Hepatic stellate cell (primary cell): ENCODE measurements around the gene ANKRD33B.
"Not testable (repeated sequence)": the region's sequence is repeated elsewhere in the genome, so short reads cannot be mapped to it uniquely, and the experiment has no call there.

Experiments
- DNase-seq: peaks from one replicate; pipeline ENCODE4 v3.0.0; 2011; ENCODE audit warnings: low spot score

ANKRD33B gene

DNA sequence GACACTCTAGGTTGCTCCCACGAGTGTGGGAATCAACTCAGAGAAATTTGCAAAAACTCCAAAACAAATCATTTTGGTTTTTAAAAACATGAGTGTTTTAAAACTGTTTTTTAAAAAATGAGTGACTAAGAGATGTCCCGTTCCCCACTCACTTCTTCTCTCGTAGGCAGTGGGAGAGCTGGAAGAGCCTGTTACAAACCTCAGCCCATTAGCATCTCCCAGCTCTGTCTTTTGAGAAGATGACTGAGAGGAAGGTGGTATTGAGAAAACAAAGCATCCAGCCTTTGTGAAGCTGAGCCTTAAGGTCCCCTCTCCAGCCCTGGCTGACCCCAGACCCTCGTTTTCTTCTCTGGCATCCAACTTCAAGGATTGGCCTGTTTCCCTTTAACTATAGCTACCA is 4.7 kb upstream of the ANKRD33B start:
- DNase-seq: no peak

DNA sequence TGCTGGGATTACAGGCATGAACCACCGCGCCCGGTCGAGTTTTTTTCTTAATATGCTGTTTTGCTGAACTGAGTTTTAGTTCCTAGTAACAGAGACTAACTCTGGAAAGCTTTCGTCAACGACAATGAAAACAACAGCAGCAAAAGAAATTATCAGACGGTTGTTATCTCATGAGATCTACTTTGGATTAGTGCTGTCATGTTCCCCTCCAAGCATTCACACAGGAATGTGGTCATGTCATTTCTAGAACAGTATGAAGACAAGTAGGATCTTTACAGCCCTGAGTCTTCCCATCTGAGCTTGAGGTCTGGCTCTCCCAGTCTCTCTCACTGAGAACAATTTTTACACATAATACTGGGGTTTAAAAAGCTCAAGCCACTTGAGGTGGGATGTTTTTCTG is 4.0 kb upstream of the ANKRD33B start:
- DNase-seq: no peak

DNA sequence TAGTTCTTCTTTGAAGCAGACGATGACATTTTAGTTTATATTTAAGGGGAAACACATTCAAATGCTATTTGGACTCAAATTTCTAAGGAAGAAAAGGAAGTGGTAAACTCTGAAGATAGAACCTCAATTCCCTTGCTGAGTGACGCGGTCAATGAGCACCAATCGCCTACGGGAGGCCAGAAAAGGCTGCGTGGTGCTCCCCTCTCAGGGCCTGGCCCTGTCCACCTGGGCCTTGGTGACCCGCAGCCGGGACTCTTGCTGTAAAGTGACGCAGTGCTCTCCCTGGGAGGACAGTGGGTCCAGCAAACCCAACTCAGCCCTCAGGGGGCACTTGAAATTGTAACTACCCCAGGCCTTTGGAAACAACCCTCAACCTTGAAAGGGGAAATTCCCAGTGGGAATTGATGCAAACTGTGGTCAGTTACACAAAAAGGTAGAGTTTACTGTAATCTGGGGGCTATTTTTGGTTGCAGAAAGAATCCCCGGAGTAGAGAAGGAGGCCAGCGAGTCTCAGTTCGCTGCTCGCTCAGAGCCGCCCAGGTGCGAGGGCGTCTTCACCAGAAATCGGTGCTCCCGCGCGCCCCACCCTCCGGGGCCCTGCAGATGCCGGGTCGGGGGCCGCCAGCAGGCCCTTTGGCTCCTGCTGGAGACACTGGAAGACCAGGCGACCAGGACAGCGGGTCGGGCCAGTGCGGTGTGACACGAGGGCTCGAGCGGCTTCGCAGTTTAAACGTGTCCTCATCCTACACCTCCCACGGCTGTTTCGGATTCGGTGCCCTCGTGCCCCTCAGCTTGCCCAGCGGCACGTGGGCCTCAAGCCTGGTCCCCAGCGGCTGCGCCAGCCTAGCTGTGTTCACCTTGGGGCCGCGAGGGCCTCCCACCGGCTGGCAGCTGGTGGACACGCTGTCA is 1.4 kb upstream of the ANKRD33B start:
- DNase-seq: no peak

DNA sequence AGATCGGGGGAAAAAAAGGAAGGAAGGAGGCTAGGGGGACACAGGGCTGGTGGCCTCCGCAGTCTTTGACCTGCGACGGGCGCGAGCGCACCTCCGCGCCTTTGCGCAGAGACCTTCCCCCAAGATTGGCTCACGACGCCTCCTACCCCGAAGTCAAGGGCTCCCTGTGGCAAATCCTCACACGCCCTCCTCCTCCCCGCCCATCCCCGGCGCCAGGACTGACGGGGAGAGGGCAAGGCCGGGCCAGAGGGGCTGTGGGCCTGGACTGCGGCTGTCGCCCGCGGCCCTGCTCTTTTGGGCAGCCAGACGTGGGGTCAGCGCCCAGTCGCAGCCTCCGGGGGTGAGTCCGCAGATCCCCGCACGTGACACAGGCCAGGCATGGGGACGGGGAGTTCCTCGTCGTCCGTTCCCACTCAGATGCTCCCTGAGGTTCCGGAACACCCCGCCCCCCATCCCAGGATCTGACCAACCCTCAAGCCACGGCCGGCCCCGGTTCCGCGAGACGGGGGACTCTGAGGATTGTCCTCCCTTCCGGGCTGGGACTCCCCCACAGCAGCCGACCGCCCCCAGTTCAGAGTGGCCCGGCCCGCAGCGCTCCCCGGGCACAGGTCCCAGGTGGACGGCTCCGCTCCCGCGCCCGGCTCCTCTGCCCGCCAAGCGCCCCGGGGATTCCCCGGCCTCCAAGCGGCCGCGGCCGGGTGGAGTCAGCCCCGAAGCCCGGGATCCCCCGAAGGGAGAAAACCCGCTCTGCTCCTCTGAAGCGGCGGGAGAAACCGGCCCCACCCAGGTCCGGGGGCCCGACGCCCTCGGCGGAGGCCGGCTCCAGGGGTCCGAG is 543 bp upstream of the ANKRD33B start:
- DNase-seq: peak; percentile 66

DNA sequence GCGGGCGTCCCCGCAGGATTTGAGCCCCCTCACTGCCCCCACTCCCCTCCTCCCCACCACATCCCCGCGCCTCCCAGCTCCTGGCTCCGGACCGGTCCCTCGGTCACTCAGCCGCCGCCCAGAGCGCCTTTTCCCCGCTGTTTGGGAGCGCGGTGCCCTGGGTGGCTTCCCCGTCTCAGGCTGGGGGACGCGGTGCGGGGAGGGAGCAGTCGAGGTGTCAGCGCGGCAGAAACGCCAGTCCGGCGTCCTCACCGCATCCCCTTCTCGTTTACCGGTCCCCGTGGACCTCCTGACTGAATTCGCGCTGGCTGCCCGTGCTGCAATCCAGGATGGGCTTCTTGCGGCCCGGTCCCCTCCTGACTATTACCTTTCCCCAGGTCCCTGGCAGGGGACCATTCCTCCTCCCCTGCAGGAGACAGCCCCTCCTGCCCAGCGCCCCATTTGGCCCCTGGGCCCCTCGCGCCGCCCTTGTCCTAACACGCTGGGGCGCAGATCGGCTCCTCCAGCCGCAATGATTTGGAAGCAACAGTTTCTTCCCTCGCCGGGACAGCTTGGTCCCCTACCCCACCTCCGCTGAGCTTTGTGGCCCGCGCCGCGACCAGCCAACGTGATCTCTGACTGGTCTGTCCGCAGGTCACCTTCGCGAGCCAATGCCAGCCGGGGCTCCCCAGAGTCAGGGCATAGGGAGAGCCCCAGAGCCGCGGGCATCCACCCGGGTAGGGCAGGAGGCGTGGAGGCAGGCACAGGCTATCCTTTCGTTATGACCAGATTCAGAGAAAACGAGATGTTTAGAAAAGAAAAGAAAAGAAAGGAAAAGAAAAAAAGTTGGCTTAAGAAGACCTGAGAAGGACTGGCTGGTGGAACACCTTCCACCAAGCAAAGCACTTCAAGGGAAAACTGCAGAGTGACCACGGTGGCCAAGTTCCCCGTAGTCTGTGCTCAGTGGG is 1.2 kb downstream of the ANKRD33B start:
- DNase-seq: peak; percentile 29

DNA sequence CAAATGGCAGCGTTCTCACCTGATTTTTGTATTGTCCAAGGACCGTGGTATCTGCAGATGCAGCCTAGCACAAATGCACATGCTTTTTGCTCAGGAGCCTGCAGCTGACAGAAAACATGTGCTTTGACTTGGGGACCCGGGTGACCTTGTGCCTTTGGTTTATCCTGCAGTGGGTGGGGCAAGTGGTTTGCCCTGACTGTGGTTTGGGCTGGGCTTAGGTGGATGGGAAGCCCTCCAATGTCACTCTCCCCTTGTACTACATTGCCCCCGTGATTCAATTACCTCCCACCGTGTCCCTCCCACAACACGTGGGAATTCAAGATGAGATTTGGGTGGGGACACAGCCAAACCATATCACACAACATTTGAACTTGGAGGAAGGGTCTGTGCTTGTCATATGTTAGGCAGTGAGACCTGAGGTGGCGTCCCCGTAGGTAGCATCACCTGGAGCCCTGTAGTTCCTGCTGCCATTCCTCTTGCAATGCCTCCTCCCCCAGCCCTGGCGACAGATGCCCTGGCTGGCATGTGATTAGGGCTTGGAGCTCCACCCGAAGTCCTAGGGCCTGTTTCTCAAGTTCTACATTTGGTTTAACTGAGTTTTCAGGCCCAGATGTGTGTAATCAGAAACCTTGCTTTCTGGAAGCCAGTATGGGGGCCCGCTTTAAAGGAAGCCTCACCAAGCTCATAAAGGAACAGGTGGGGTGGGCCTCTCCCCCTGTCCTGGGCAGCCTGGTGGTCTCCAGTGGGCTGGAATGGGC is 2.1 kb downstream of the ANKRD33B start:
- no peak for DNase-seq

DNA sequence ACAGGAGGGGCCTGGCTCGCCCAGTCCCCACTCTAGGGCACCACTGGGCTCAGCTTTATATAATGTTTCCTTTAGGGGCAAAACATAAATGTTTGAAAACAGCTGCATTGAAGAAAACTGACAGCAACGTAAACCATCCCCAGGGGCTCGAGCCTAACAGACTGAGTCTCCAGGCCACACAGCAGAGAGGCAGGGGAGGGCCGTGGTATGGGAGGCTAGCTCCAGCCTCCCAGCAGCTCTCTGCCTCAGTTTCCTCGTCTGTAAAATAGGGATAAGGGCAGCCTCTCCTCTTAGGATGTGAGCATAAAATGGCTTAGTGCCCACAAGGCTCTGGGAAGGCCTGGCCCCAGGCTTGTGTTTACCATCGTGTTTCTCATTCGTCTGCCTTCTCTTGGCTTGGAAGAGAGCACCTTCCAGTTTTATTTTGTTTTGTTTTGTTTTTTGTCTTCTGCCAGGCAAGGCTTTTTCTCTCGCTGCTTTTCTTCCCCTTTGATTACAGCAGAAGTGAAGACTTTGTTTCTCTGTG is 2.7 kb downstream of the ANKRD33B start:
- no peak for DNase-seq

DNA sequence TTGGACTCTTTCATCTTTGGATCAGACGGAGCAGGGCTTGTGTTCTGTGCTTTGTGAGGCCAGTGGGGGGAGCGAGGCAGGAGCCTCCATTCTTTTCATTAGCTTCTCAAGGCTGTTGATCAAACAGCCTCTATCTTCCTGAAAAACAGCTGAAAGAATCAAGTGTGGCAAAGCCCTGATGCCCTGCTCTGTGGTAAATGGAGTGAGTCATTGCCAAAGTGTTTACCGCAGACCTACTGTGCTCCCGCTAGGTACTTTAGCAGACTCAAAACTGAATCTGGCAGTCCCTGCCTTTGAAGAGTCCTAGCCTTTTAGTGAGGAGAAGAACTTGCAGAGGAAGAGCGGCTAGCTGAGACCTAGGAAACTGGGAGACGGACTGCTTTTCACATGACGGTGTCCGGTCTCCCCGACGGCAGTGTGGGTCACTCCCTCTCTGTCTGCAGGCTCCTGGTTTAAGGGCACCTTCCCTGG is 3.3 kb downstream of the ANKRD33B start:
- no peak for DNase-seq

DNA sequence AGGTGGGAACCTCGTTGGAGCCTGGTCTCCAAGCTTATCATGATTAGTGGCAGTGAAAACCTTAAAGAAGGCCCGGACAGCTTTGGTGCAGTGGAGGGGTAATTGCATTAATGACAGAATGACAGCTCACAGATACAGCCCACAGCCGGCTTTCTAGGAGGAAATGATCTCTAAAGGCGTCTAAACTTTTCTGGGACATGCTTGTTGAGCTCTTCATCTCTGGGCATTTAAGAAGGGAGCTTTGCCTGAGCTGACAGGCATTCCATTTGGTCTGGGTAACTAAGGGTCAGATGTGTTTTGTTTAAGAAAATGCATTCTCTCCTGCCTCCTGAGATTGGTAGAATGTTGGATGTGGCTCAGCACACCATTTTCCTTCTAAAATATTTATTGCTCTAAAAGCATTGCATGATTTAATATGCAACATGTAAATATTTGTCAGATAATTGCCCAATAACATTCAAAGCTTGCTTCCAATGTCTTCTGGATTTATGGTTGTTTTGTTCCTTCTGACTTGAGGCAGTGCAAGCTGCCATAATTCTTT is 4.0 kb downstream of the ANKRD33B start:
- DNase-seq: peak; percentile 48

DNA sequence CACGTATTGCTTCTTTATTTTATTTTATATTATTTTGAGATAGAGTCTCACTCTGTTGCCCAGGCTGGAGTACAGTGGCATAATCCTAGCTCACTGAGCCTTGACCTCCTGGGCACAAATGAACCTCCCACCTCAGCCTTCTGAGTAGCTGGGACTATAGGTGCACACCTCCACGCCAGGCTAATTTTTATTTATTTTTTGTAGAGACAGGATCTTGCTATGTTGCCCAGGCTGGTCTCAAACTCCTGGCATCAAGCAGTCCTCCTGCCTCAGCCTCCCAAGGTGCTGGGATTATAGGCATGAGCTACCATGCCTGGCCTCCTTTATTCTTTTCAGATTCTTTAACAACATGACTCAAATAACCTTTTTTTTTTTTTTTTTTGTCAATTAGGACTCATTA is 6.7 kb downstream of the ANKRD33B start:
- DNase-seq: not testable (repeated sequence)

DNA sequence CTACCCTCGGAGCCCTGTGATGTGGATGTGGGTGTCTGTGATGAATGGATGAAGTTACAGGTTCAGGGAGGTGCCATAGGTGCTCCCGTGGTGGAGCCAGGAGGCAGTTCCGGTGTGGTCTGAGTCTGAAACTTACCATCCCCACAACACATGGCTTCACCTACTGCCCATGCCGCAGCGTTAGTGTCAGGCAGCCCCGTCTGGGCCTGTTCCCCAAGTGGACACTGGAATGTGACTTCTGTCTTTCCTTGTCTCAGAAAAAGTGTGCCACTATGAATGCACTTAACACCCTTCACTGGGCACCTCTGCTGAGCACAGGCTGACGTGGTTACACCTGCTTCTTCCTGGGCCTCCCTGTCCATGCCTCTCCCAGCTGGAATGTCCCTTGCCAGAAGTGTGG is 8.6 kb downstream of the ANKRD33B start:
- no peak for DNase-seq

DNA sequence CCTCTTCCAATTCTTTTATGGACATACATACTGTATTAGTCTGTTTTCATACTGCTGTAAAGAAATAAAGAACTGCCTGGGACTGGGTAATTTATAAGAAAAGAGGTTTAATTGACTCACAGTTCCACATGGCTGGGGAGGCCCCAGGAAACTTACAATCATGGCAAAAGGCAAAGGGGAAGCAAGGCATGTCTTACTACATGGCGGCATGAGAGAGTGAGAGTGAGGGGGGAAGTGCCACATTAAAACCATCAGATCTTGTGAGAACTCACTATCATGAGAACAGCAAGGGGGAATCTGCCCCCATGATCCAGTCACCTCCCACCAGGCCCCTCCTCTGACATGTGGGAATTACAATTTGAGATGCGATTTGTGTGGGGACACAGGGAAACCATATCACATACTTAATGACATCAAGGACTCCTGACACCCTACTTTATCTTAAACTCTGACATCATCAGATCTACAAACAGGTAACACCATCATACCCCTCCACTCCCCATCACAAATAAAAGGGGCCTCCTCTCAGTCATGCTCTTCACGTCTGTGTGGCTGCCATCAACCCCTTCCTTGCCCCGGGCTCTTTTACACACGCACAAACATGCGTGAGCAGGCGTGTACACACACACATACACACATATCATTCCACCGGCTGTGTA is 9.7 kb downstream of the ANKRD33B start:
- DNase-seq: no peak

DNA sequence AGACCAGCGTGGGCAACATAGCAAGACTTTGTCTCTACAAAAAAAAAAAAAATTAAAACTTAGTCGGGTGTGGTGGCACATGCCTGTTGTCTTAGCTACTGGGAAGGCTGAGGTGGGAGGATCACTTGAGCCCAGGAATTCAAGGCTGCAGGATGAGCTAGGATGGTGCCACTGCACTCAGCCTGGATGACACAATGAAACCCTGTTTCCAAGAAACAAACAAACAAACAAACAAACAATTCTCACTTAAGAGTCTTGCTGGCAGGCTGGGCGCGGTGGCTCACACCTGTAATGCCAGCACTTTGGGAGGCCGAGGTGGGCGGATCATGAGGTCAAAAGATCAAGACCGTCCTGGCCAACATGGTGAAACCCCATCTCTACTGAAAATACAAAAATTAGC is 11.0 kb downstream of the ANKRD33B start:
- DNase-seq: not testable (repeated sequence)

DNA sequence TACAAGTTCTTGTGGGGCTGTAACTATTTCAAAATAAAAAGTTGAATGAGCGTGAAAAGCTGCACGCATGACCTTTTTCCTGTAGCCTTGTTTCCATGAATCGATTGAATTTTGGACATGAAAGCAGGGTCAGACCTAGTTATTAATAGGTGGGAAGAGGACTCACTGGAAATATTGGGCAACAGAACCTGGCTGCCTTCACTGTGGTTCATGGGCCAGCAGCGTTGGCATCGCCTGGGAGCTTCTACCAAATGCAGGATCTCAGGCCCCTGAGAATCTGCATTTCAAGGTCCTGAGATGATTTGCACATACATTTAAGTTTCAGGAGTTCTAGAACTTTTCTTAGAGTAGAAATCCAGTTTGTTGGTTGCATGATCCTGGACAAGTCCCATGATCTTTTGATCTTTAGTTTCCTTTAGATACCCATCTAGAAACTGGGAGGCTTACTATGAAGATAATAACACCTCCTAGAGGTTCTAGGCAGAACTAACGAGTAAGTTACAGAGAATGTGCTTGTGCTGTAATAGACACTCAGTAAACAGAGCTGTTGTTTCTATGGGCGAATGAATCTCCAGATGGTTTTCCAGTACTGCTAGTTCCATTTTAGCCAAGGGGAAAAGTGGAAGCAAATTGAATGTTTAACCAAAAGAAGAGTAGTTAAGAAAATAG is 12.4 kb downstream of the ANKRD33B start:
- no peak for DNase-seq

DNA sequence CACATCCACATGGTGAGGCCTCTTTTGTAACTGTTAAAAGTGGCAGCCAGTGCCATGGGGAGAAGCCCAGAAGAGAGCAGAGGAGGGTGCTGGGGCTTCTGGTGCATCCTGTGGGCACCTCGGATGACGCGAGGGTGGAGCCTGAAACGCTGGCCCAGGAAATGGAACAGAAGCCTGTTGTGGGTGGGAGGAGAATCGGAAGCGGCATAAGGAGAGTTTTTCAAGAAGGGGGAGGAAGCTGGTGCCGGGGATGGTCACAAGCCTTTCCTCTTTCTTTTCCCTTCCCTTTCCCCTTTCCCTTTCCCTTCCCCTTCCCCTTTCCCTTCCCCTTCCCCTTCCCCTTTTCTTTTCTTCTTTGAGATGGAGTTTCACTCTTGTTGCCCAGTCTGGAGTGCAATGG is 12.9 kb downstream of the ANKRD33B start:
- no peak for DNase-seq

DNA sequence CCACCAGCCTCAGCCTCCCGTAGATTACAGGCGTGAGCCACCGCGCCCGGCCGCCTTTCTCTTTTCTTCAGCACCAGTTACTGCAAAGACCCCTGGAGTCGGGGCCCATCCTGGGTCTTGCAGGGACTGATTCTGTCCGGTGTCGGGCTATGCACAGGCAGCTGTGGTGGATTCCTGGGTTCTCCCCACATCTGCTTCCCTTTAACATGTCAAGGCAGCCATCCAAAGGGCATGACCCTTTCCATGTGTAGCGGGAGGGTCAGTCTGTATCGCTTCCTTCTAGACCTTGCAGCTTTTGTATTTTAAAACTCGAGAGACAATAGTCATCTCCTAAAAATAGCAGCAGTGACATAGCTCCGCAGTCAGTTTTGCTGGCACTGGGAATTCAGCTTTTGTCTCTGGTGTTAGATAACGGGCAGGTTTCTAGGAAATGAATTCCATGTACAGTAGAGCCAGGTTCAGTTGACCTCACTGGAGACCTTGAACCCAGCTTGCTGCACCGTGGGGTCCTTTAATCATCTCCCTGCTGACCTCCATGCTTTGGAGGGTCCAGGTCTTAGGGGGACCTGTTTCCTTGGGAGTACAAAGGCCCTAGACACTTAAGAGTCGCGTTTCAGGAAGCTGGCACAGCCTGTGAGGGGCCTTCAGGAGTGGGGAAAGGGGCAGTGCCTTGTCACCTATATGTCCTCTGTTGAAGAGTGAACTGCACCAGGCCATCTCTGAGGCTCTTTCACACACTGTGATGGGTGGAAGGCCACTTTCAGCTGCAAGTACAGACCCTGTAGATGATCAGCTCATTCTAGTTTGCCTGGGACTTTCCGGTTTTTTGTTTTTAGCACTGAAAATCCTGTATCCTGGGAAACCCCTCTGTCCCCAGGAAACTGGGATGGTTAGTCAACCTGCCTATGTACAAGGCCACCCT is 13.8 kb downstream of the ANKRD33B start:
- no peak for DNase-seq

DNA sequence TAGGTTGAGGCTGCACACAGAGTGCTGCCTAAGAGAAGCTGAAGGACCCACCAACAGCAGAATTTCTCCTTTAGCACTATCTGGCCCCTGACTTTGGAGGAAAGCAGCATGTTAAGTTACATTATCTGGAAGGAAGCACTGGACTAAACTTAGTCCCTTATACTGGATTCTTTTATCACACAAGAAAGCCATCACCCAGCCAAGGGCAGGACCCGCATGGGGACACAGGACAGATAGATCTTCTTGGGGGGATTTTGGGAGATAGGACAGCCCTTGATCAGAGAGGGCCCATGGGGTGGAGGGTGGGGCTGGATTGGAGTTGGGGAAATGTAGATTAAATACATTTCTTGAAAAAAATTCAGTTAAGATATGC is 14.4 kb downstream of the ANKRD33B start:
- no peak for DNase-seq

DNA sequence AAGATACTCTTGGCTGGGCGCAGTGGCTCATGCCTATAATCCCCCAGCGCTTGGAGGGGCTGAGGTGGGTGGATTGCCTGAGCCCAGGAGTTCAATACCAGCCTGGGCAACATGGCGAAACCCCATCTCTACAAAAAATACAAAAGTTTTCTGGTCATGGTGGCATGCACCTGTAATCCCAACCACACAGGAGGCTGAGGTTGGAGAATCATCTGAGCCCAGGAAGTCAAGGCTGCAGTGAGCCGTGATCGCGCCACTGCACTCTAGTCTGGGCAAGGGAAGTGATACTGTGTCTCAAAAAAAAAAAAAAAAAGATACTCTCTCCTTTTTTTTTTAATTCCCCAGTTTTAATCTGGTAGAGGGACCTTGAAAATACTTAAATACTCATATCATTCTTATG is 15.0 kb downstream of the ANKRD33B start:
- no peak for DNase-seq
